OCI-LY7 (cell line): ENCODE data around the gene PSMC3. TPM values are rescaled to one million over a fixed set of nuclear protein-coding genes. Genes with fewer than 3 reads are reported as not detected.

ENCODE experiments used
- BruUV-seq: library from RNA; stranded (reverse); fragments of 400-500 nt; replicated peaks from 2 replicates; lab custom pipeline; 2021; lab: Mats Ljungman, UMichigan
- CTCF ChIA-PET: fragments of 300-600 bp; sonication (Branson Sonifier 250); formaldehyde crosslinking; loops from one replicate; lab custom pipeline; 2022; ENCODE audit warnings: antibody characterized with exemption; ENCODE audit not compliant: unreplicated experiment; lab: Charles Lee
- POLR2A ChIA-PET: fragments of 300-600 bp; sonication (Branson Sonifier 250); formaldehyde crosslinking; loops from one replicate; lab custom pipeline; 2022; ENCODE audit warnings: antibody characterized with exemption; lab: Charles Lee
- DNase-seq: peaks from one replicate; pipeline ENCODE4 v3.0.0-alpha.2; 2015; ENCODE audit warnings: low spot score
- H2AFZ ChIP-seq: fragments of 200-600 bp; sonication (generic), shearing (Covaris generic); 2 replicates; pipeline ENCODE4 v1.6.1; 2014; ENCODE audit warnings: mild to moderate bottlenecking, antibody characterized with exemption, low read length, moderate library complexity
- H3K27ac ChIP-seq: fragments of 200-600 bp; sonication (generic); 2 replicates; pipeline ENCODE4 v1.5.1; 2014; ENCODE audit warnings: mixed run types, low read depth, mild to moderate bottlenecking, moderate library complexity, low read length, inconsistent platforms; ENCODE audit not compliant: poor library complexity, severe bottlenecking
- H3K36me3 ChIP-seq: fragments of 200-600 bp; sonication (generic); 2 replicates; pipeline ENCODE4 v1.6.1; 2014; ENCODE audit warnings: mild to moderate bottlenecking, antibody characterized with exemption, low read length, moderate library complexity, mixed read lengths; ENCODE audit not compliant: insufficient read depth
- H3K4me1 ChIP-seq: fragments of 200-600 bp; sonication (generic); 2 replicates; pipeline ENCODE4 v1.5.1; 2014; ENCODE audit warnings: mild to moderate bottlenecking, low read length; ENCODE audit not compliant: insufficient read depth, poor library complexity, severe bottlenecking
- H3K4me2 ChIP-seq: fragments of 200-600 bp; sonication (generic); 2 replicates; pipeline ENCODE4 v1.6.1; 2014; ENCODE audit warnings: mild to moderate bottlenecking, low read length
- H3K4me3 ChIP-seq: fragments of 200-600 bp; sonication (generic); 2 replicates; pipeline ENCODE4 v1.5.1; 2014; ENCODE audit warnings: mild to moderate bottlenecking, low read depth, low read length; ENCODE audit not compliant: poor library complexity, severe bottlenecking
- H3K79me2 ChIP-seq: fragments of 200-600 bp; sonication (generic); 2 replicates; pipeline ENCODE4 v1.6.1; 2016; ENCODE audit warnings: low read depth, mild to moderate bottlenecking, low read length, moderate library complexity, mixed read lengths; ENCODE audit not compliant: insufficient read depth
- H3K9me2 ChIP-seq: fragments of 200-600 bp; sonication (generic); 2 replicates; pipeline ENCODE4 v1.6.1; 2016; ENCODE audit warnings: mild to moderate bottlenecking, low read length, mixed read lengths; ENCODE audit not compliant: insufficient read depth
- H3K9me3 ChIP-seq: fragments of 200-600 bp; sonication (generic); 2 replicates; pipeline ENCODE4 v1.6.1; 2014; ENCODE audit warnings: mild to moderate bottlenecking, mixed run types, low read length, mixed read lengths
- H4K20me1 ChIP-seq: fragments of 200-600 bp; sonication (generic); 2 replicates; pipeline ENCODE4 v1.6.1; 2014; ENCODE audit warnings: mild to moderate bottlenecking, antibody characterized with exemption, low read length, moderate library complexity, mixed read lengths; ENCODE audit not compliant: insufficient read depth
- CTCF ChIP-seq: fragments of 200-600 bp; sonication (generic); conservative IDR thresholded peaks from 2 replicates; pipeline ENCODE4 v1.5.1; 2014; ENCODE audit warnings: mild to moderate bottlenecking, antibody characterized with exemption, low read length, moderate library complexity, mixed read lengths
- EZH2phosphoT487 ChIP-seq: fragments of 200-600 bp; sonication (generic); IDR thresholded peaks from 2 replicates; pipeline ENCODE4 v1.6.1; 2018; ENCODE audit warnings: low read depth, borderline replicate concordance, mild to moderate bottlenecking, mixed run types, antibody characterized with exemption, low read length, moderate library complexity, mixed read lengths
- intact Hi-C: fragments of 100-400 bp; cut with micrococcal nuclease; formaldehyde crosslinking; loops from one replicate; pipeline ENCODE4 v1.10.0; 2022; ENCODE audit not compliant: unreplicated experiment
- total RNA-seq, 2 experiments: library from RNA; depleted of rRNA in 1 of 2; stranded (reverse); fragments of >200 nt in 1 of 2; shearing (Covaris generic) in 1 of 2; gene quantifications; 2 replicates each; pipeline ENCODE4 v1.2.3, GENCODE V29; 2014 to 2022

PSMC3 gene
- total RNA-seq, 2 experiments from 2014 or later: 122 to 144 TPM

GRCh38 chr11:47446833-47447232 lies 20.6 kb upstream of the PSMC3 start:
- Histone ChIP-seq H3K4me2 (no peak overlapping the region), H3K27ac (no peak overlapping the region), H2AFZ (no peak overlapping the region), H3K36me3 (no peaks in the 10 kb centered on the region), H3K9me2 (no peaks in the 10 kb centered on the region), H3K79me2 (no peaks in the 10 kb centered on the region), H4K20me1 (no peaks in the 10 kb centered on the region), H3K9me3 (no peaks in the 10 kb centered on the region), H3K4me3 (no peak overlapping the region), H3K4me1 (peaks cover 10% of the 10 kb centered on the region)
- ChIA-PET POLR2A (no interaction called here), CTCF (no interaction called here)
- BruUV-seq: no TSS peak
- no peak for DNase-seq
- TF ChIP-seq CTCF: no peak
- no peak for TF ChIP-seq EZH2phosphoT487
- intact Hi-C loops: no loop called here

DNA sequence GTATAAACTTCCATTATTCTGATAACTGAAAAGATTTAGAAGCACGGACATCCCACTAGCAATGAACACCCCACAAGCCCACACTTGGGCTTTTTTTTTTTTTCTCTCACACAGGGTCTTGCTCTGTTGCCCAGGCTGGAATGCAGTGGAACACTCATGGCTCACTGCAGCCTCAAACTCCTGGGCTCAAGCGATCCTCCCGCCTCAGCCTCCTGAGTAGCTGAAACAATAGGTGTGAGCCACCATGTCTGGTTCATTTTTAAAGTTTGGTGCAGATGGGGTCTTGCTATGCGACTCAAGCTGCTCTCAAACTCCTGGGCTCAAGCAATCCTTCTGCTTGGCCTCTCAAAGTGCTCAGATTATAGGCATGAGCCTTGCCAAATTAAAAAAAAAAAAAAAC lies 19.6 kb upstream of the PSMC3 start:
- H2AFZ ChIP-seq: no peak overlapping the region
- POLR2A ChIA-PET: interaction anchor here (0.5 to 0.9 kb wide), 3 partner anchors 66 to 532 kb away, joined by 3 to 8 read pairs (median 4); no protein-coding TSS in a partner anchor
- H3K36me3 ChIP-seq: no peaks in the 10 kb centered on the region
- H3K79me2 ChIP-seq: no peaks in the 10 kb centered on the region
- H3K4me3 ChIP-seq: no peak overlapping the region
- no peak overlapping the region for H3K4me2 ChIP-seq
- DNase-seq: no peak
- peaks cover 10% of the 10 kb centered on the region for H3K4me1 ChIP-seq
- H3K9me3 ChIP-seq: no peaks in the 10 kb centered on the region
- TF ChIP-seq EZH2phosphoT487 (no peak), CTCF (no peak)
- CTCF ChIA-PET: no interaction called here
- H4K20me1 ChIP-seq: no peaks in the 10 kb centered on the region
- BruUV-seq: no TSS peak
- H3K9me2 ChIP-seq: no peaks in the 10 kb centered on the region
- H3K27ac ChIP-seq: no peak overlapping the region
- intact Hi-C loops: no loop called here

- no peak for DNase-seq
- no TSS peak for BruUV-seq
- no peaks in the 10 kb centered on the region for H3K36me3 ChIP-seq
- no peak overlapping the region for H3K4me3 ChIP-seq
- no peaks in the 10 kb centered on the region for H3K79me2 ChIP-seq
- ChIA-PET POLR2A (interaction anchor here (0.6 to 1.7 kb wide), 7 partner anchors 9 to 272 kb away, joined by 3 to 10 read pairs (median 3); partner anchors contain the start of gene AGBL2), CTCF (interaction anchor here (0.5 kb wide), 1 partner anchor 11 kb away, joined by 6 read pairs; no protein-coding TSS in a partner anchor)
- H3K4me2 ChIP-seq: no peak overlapping the region
- peak overlapping the region; percentile 94; the same call in 1 of the 2 replicates for H2AFZ ChIP-seq
- intact Hi-C loops: no loop called here
- no peaks in the 10 kb centered on the region for H3K9me2 ChIP-seq
- TF ChIP-seq EZH2phosphoT487 (no peak), CTCF (no peak)
- no peaks in the 10 kb centered on the region for H3K9me3 ChIP-seq
- peaks cover 10% of the 10 kb centered on the region for H3K4me1 ChIP-seq
- H3K27ac ChIP-seq: no peak overlapping the region
- H4K20me1 ChIP-seq: no peaks in the 10 kb centered on the region
Measured at GRCh38 chr11:47443817-47444216, 17.6 kb upstream of the PSMC3 start.
